RCC 7860 (cell line): ENCODE data around the gene FKBP4.

Source experiments
- DNase-seq: peaks from one replicate; pipeline ENCODE4 v3.0.0-alpha.2; 2015; ENCODE audit warnings: low spot score
- FAIRE-seq: peaks from 2 replicates; lab custom pipeline; 2012; peaks lifted over from hg19 to GRCh38; lab: Jason Lieb, UNC

Gene FKBP4

GRCh38 chr12:2844786-2845185 lies 50.0 kb downstream of the FKBP4 start:
- FAIRE-seq: no peak
- DNase-seq: no peak

GRCh38 chr12:2845280-2845679 lies 50.5 kb downstream of the FKBP4 start:
- no peak for DNase-seq
- no peak for FAIRE-seq

- no peak for FAIRE-seq
- no peak for DNase-seq
Measured at GRCh38 chr12:2851931-2852330, 57.2 kb downstream of the FKBP4 start.

GRCh38 chr12:2853626-2854025 lies 58.9 kb downstream of the FKBP4 start:
- DNase-seq: peak; percentile 20

More at GRCh38 chr12:2853626-2854025, 58.9 kb downstream of the FKBP4 start:
- FAIRE-seq: no peak
